ENCODE results near the gene SHISA7.

The SHISA7 gene

DNA sequence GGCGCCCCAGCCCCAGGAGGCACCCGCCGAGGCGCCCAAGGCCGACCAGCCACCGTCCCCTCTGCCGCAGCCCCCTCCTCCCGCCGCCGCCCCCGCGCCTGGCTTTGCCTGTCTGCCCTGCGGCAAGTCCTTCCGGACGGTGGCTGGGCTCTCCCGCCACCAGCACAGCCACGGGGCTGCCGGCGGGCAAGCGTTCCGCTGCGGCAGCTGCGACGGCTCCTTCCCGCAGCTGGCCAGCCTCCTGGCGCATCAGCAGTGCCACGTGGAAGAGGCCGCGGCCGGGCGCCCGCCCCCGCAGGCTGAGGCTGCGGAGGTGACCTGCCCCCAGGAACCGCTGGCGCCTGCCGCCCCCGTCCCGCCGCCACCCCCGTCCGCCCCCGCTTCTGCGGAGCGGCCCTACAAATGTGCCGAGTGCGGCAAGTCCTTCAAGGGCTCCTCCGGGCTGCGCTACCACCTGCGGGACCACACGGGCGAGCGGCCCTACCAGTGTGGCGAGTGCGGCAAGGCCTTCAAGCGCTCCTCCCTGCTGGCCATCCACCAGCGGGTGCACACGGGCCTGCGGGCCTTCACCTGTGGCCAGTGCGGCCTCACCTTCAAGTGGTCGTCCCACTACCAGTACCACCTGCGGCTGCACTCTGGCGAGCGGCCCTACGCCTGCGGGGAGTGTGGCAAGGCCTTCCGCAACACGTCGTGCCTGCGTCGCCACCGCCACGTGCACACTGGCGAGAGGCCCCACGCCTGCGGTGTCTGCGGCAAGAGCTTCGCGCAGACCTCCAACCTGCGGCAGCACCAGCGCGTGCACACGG lies 39.3 kb upstream of the SHISA7 start:
- in situ Hi-C loops (cut with MboI; ENCODE audit: low sequenced_read_pairs) = no loop called here

DNA sequence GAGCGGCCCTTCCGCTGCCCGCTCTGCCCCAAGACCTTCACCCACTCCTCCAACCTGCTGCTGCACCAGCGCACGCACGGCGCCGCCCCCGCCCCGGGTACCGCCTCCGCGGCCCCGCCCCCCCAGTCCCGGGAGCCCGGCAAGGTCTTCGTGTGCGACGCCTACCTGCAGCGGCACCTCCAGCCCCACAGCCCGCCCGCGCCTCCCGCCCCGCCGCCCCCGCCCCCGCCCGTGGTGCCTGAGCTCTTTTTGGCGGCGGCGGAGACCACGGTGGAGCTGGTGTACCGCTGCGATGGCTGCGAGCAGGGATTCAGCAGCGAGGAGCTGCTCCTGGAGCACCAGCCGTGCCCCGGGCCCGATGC lies 38.7 kb upstream of the SHISA7 start:
- in situ Hi-C loops (cut with MboI; ENCODE audit: low sequenced_read_pairs) = no loop called here

DNA sequence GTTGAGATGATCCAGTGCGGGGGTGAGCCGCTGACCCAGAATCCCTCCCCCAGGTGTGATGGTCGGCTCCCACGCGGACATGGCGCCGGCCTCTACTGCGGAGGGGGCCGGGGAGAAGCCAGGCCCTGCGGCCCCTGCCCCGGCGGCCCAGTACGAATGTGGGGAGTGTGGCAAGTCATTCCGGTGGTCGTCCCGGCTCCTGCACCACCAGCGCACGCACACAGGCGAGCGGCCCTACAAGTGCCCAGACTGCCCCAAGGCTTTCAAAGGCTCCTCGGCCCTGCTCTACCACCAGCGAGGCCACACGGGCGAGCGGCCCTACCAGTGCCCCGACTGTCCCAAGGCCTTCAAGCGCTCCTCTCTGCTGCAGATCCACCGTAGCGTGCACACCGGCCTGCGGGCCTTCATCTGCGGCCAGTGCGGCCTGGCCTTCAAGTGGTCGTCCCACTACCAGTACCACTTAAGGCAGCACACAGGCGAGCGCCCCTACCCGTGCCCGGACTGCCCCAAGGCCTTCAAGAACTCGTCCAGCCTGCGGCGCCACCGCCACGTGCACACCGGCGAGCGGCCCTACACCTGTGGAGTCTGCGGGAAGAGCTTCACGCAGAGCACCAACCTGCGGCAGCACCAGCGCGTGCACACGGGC lies 38.2 kb upstream of the SHISA7 start:
- in situ Hi-C loops (cut with MboI; ENCODE audit: low sequenced_read_pairs) = no loop called here

DNA sequence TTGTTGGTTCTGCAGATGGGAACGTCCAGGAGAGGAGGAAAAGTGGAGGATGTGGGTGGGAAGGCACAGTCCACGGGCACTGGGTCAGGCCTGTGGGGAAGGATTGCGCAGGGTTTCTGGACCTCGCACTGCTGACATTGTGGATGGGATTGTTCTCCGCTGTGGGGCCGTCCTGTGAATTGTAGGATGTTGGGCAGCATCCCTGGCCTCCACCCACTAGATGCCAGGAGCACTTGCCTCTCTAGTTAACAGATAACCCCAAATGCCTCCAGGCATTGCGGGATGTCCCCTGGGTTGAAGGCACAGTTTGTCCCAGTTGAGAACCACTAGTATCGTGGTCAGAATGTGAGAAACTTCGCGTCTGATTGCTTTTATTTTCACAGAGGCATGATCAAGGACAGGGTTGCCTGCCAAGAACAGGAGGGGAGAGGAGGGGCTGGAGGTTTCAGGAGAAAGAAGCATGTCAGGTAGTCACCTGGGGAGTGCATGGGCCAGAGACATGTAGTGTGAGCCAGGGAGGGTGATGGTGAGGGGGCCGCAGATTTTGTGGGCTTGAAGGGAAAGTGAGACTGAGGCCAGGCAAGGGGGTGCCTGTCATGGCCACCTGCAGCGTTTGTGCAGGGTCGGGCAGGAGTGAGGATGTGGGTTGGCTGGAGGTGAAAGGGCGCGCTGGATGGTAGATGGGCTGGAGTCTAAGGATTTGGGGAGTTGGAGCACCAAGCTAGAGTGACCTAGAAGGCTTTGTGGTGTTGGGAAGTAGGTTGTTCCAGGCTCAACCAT lies 36.5 kb upstream of the SHISA7 start:
- in situ Hi-C loops (cut with MboI; ENCODE audit: low sequenced_read_pairs) = no loop called here

DNA sequence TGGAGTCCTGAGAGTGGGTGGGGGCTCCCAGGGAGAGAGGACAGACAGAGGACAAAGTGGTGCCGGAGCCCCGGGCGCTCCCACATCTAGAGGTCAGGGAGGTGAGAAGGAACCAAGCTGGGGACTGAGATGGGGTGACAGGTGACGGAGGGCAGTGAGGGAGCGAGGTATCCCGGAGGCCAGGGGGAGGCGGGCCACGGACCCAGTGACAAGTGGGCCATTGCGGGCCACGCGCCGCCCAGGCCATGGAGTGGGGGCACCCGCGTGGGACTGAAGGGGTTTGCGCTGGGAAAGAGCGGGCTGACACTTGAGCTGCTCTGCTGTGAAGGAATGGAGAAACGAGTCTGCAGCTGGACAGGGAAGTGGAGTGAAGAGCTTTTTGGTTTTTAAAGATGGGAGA lies 35.9 kb upstream of the SHISA7 start:
- in situ Hi-C loops (cut with MboI; ENCODE audit: low sequenced_read_pairs) = no loop called here

DNA sequence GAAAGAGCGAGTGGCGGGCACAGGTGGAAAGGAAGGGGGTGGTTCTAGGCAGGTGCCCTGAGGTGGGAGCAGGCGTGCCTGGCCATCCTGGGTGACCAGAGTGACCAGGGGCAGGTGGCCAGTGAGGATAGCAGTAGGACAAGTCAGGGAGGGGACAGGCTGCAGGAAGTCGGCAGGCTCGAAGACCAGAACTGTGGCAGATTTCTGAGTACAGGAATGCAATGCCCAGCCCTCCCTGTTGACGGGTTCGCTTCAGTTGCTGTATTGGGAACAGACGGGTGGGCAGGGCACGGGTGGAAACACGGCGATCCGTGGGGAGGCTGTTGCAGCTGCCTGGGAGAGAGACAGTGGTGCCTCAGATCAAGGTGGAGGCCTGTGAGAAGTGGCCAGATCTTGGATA lies 35.3 kb upstream of the SHISA7 start:
- in situ Hi-C loops (cut with MboI; ENCODE audit: low sequenced_read_pairs) = no loop called here

DNA sequence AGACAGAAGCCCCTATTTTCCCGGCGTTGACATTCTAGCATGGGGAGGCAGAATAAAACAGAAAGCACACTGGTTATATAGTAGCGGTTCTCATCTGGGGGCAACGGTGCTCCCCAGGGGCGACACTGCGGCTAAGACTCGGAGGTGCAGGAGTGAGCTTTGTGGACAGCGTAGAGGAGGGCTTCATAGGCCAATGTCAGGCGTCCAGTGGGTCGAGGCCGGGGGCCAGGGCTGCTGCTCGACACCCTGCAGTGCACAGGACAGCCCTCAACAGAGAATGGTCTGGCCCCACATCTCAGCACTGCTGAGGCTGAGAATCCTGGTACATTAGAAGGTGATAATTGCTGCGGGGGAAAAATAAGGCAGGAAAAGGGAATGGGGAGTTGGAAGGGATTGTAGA lies 34.8 kb upstream of the SHISA7 start:
- in situ Hi-C loops (cut with MboI; ENCODE audit: low sequenced_read_pairs) = no loop called here

DNA sequence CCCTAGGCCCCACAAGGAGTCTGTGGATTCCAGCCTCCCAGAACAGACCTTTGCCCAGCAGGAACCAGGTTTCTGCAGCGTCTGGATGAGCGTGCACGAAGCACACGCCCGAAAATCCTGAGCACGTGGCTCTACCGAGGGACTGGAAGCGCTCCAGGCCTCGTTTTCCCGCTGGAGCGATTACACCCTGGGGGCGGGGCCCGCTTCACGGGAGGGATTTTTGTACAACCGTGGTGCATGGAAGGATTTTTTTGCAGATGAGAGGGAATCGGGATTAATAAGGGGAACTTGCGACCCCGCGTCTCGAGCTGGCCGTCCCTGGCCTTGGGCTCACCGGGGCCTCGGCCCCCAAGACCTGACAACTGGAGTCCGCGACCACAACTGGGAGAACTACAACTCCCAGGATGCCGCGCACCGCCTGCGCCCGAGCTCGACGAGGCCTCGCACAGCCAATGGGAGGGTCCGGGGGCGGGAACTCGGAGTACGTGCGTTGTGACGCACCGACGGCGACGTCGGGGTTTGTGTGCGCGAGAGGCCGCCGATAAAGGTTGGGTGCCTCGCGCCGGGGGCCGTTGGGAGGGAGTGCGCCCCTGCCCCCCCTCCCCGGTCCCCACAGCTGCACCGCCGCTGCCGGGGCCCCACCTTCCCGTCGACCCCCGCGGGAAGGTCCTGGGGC lies 33.1 kb upstream of the SHISA7 start, which contains the start of gene ZNF628:
Gene ZNF628 (plus strand): TSS at position 518 of the 676 bp plus-strand sequence. CDS start 3,294 bp downstream, outside the sequence.
- in situ Hi-C loops (cut with MboI; ENCODE audit: low sequenced_read_pairs) = no loop called here

DNA sequence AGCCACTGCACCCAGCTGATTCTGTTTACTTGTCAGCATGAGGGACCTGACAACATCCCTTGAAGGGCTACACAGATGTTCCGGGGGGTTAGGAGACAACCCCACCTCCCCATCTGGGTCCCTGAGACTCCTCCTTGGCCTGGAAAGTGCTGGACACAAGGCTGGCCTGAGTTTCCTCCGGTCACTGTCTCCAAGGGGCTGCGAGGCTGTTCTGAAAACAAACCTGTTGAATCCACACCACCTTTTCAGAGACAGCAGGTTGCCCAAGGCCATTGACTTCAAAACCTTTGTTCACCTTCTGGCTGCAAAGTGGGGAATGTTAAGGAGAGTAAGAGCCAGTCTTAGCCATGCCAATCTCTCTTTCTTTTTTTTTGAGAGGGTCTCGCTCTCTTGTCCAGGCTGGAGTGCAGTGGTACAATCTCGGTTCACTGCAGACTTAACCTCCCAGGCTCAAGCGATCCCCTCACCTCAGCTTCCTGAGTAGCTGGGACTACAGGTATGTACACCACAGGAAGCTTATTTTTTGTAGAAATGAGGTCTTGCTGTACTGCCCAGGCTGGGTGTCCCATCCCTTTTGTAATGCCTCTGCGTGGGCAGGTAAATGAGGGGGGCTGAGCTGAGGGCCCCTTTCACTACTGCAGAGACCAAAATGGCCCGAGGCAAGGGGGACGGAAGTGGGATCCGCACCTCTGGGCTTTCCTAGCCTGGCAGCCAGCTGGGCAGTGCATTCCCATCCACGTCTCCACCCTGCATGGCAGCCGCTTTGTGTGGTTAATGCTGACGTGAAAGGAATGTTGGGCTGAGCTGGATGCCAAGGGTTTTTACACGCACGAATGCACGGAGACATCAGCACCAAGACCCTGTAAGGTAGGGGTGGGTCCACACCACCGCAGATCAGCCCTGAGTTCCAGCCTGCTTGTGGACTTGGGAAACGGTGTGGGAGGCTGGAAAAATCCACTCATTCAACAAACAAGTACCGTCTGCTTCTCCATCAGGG lies 31.5 kb upstream of the SHISA7 start:
- in situ Hi-C loops (cut with MboI; ENCODE audit: low sequenced_read_pairs) = no loop called here

DNA sequence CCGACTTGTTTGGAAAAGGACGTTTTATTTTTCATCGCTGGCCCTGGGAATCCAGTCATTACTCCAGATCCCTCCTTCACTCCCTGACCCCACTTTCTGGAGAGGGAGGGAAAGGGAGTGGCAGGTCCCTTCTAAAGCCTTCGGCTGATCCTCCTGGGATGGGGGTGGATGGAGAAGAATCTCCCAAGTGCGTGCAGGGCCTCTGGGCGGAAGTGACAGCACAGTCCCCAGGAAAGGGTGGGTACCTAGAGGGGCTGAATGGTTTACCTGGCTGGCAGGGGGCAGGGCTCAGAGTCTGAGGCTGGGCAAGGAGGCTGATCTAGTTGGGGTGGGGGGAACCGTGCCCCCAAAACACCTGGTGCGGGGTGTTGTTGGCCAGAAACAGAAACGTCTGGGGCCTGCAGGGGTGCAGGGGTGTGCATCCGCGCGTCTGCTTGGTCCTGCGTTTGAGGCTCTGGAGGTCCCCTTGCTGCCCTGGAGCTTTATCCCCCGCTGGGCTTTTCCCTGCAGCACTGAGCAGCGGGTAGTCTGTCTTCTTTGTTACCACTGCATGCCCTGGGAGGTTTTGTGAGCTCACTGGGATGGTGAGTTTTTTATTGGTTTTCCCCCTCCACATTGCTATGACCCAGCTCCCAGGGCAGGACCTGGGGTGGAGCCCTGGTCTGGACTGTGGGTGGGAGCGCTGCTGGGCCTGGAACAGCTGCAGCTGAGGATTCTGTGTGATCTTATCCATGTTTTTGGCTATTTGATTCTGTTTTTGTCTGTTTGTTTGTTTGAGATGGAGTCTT lies 30.3 kb upstream of the SHISA7 start:
- in situ Hi-C loops (cut with MboI; ENCODE audit: low sequenced_read_pairs) = no loop called here

DNA sequence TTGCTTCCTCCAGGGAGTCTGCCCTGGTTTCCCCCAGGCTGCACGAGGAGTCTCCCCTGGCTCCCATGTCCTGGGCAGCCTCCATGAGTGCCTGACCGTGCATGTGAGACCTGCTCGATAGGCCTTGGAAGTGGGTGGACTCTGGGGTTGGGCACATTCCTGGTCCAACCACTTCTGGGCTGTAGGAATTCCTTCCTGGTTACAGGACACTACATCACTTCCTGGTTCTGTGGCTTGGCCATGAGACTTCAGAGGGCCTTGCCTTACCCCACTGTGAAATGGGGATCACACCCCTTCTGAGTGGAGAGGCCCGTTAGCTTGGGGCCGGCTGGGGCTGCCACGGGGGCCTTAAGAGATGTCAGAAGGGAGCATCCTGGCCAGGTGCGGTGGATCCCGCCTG lies 29.4 kb upstream of the SHISA7 start:
- in situ Hi-C loops (cut with MboI; ENCODE audit: low sequenced_read_pairs) = no loop called here

DNA sequence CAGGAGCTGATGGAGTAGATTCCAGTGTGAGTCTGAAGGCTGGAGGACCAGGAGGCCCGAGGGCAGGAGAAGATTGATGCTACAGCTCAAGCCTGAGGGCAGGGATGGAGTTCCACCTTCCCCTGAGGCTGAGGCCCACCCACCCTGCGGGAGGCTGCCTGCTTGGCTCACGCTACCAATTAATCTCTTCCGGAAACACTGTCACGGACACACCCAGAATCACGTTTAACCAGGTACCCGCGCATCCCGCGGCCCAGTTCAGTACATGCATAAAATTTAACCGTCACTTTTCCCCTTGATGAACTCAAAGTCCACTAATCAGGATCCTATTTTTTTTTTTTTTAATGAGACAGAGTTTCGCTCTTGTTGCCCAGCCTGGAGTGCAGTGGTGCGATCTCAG lies 28.2 kb upstream of the SHISA7 start:
- in situ Hi-C loops (cut with MboI; ENCODE audit: low sequenced_read_pairs) = no loop called here

DNA sequence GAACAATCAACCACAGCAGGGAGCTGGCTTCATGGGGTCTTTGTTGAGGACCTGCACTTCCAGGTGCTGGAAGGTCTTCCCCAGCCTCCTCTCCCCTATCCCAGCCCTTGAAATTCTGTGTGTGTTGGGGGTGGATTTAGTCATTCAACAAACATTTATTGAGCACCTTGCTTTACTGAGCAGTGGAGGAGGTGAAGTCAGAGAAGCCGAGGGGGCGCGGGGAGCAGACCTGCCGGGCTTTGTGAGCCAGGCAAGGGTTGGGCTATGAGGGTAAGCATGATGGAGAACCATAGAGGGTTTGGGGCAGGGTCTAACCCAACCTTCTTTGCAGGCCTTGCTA lies 24.9 kb upstream of the SHISA7 start:
- in situ Hi-C loops (cut with MboI; ENCODE audit: low sequenced_read_pairs) = no loop called here

DNA sequence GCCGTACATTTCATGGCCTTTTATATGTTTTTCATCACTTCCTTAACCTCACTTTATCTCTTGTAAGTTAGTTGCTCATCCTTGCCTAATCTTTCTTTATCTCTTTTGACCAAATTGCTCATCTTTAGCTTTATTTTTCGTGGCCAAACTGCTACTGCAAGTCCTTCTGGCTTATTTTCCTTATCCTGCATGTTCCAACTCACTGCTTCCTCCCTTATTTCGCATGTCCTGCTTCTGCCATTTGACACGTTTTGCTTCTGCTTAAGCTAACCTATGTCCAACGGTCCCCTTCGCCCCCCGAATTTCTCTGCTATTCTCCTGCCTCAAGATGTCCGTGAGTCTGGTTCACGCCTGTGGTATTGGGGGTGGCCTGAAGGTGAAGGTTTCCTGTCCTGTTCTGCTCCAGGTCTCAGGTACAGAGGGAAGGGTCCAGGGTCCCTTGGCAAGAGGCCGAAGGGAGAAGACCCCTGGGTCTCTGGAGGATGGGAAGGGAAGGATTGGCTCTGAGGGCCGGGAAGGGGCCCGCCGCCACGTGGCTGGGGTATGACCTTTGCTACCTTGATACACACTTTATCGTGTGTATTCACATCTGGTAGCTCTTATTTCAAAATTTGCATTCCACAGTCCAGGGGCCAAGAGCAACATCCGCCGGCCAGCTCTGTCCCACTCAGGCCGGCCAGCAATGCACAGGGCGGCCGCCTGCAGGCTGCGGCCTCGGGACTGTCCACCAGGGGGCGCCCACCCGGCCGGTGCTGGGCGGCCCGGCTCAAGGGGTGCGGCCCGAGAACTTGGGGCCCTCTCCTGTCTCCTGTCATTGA lies 24.3 kb upstream of the SHISA7 start:
- in situ Hi-C loops (cut with MboI; ENCODE audit: low sequenced_read_pairs) = no loop called here

DNA sequence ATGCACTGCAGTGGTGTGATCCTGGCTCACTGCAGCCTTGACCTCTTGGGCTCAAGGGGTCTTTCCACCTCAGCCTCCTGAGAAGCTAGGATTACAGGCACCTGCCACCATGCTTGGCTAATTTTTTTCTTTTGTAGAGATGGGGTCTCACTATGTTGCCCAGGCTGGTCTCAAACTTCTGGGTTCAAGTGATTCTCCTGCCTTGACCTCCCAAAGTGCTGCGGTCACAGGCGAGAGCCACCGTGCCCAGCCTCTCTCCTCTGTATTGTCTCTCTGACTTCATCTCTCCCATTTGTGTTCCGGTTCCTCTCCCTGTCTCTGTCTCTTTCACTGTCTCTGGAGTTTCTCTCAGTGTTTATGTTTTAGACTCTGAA lies 23.1 kb upstream of the SHISA7 start:
- in situ Hi-C loops (cut with MboI; ENCODE audit: low sequenced_read_pairs) = no loop called here

DNA sequence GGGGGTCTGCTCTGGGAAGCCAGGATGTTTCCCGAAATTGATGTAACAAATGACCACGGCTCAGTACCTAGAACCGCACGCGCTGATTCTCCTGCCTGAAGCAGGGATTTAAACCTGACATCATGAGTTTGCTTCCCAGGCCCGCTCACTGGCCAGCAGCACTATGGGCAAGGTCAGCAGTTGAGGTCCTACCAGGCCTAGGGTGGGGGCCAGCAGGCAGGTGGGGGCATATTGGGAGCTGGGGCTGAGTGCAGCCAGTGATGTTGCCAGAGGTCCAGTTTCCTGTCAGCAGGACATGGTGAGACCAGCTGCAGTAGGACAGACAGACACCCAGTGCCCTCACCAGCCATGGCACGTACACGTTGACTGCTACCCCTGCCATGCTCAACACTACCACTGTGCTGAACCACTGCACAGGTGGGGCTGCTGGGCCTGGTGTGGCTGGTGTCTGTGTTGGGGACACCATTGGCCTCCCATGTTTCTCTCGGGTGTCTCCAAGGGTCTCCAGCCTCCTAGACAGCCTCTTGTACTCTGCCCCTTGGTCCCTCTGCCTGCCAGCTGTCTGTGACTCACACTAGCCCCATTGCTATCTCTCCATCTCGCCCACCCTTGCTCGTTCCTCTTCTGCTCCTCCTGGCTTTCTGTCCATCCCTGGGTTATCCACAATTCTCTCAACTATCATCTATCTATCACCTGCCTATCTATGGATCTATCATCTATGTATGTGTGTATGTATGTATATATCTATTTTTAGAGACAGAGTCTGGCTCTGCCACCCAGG lies 22.6 kb upstream of the SHISA7 start:
- in situ Hi-C loops (cut with MboI; ENCODE audit: low sequenced_read_pairs) = no loop called here

DNA sequence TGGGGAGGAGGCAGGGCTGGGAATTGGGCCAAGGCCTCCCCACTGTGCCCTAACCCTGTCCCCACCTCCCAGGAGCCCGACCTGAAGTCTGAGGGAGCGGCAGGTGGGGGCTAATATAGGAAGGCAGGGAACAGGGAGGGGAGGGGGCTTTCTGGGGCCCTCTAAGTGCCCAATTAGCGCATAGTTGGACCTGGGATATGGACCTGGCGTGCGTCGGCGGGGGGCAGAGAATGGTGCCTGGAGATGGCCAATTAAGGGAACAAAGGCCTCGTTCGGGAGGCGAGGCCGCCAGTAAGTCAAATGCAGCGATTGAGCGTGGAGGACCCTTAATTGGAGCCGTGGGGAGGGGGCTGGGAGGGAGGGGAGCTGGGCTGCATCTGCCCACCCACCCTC lies 21.6 kb upstream of the SHISA7 start, which contains the start of gene C19orf85:
Gene C19orf85 (minus strand): TSS at position 90 of the 393 bp plus-strand sequence. CDS start 197 bp downstream, outside the sequence.
- in situ Hi-C loops (cut with MboI; ENCODE audit: low sequenced_read_pairs) = no loop called here

Measured in HL-60/S4 treated with retinoic acid at 250 ng/mL for 4 days and 3 days (cell line).